ENCODE results near the gene SLC16A3.

The SLC16A3 gene

GRCh38 chr17:82240506-82241182 is 11.8 kb downstream of the SLC16A3 start:
- TF ChIP-seq GLIS2 (tag by site-specific recombination; IDR thresholded peaks at IDR 0.05) = 0 out of 2 replicates have a peak, but pooled peaks have one; percentile 42
- no peak for TF ChIP-seq ZNF830 (tag by site-specific recombination; IDR thresholded peaks at IDR 0.05; ENCODE audit: low read depth)
- peak; percentile 64 for TF ChIP-seq EGR2 (tag by site-specific recombination; IDR thresholded peaks at IDR 0.05; ENCODE audit: low read depth)
- TF ChIP-seq ZFHX2 (tag by site-specific recombination; conservative IDR thresholded peaks at IDR 0.05) = peak; percentile 84
- no peak overlapping the region for H3K4me3 ChIP-seq (ENCODE audit: low read depth, low read length)
- H3K9me3 ChIP-seq (ENCODE audit: control insufficient read depth, insufficient read depth, low read depth, low read length) = no peaks in the 10 kb centered on the region
- peak overlapping the region; percentile 34; the same call in 1 of the 2 replicates for H3K27ac ChIP-seq (ENCODE audit: extremely low read depth, low read depth, low read length)
- POLR2A ChIA-PET = interaction anchor here (1.0 to 2.5 kb wide), 4 partner anchors 17 to 52 kb away, joined by 4 to 16 read pairs (median 6); partner anchors contain the start of gene CSNK1D
- peaks cover 15% of the 10 kb centered on the region for H3K4me1 ChIP-seq (ENCODE audit: control insufficient read depth, insufficient read depth, low read length)
- peaks cover 9 to 62% of the 10 kb centered on the region in 2 experiments; a peak in 2 of 3 replicates for H3K36me3 ChIP-seq (ENCODE audit: control insufficient read depth in 2 of 2, insufficient read depth in 1 of 2, low read length in 2 of 2)
- CTCF ChIA-PET = interaction anchor here (0.6 to 2.1 kb wide), 3 partner anchors 80 to 110 kb away, joined by 3 to 10 read pairs (median 3); no protein-coding TSS in a partner anchor

- Histone ChIP-seq H3K36me3 (ENCODE audit: control insufficient read depth in 2 of 2, insufficient read depth in 1 of 2, low read length in 2 of 2) (peaks cover 9 to 69% of the 10 kb centered on the region in 2 experiments; a peak in 2 of 3 replicates), H3K4me3 (ENCODE audit: low read depth, low read length) (no peak overlapping the region), H3K4me1 (ENCODE audit: control insufficient read depth, insufficient read depth, low read length) (peaks cover 12% of the 10 kb centered on the region), H3K9me3 (ENCODE audit: control insufficient read depth, insufficient read depth, low read depth, low read length) (no peaks in the 10 kb centered on the region), H3K27ac (ENCODE audit: extremely low read depth, low read depth, low read length) (peak overlapping the region; percentile 63; the same call in 1 of the 2 replicates)
- POLR2A ChIA-PET = interaction anchor here (0.8 to 2.5 kb wide), 5 partner anchors 17 to 204 kb away, joined by 3 to 16 read pairs (median 6); partner anchors contain the start of genes CSNK1D and DCXR
- CTCF ChIA-PET = interaction anchor here (0.6 to 1.9 kb wide), 6 partner anchors 11 to 183 kb away, joined by 3 to 9 read pairs (median 5); no protein-coding TSS in a partner anchor
- peak; percentile 71 for TF ChIP-seq PRDM10 (tag by site-specific recombination; IDR thresholded peaks at IDR 0.05)
- TF ChIP-seq GLIS2 (tag by site-specific recombination; IDR thresholded peaks at IDR 0.05) = peak; percentile 71
- peak; percentile 57 for TF ChIP-seq GLIS1 (tag by site-specific recombination; IDR thresholded peaks at IDR 0.05)
- no peak for TF ChIP-seq ZNF645 (tag by site-specific recombination; IDR thresholded peaks at IDR 0.05)
- TF ChIP-seq, protein P1, sequence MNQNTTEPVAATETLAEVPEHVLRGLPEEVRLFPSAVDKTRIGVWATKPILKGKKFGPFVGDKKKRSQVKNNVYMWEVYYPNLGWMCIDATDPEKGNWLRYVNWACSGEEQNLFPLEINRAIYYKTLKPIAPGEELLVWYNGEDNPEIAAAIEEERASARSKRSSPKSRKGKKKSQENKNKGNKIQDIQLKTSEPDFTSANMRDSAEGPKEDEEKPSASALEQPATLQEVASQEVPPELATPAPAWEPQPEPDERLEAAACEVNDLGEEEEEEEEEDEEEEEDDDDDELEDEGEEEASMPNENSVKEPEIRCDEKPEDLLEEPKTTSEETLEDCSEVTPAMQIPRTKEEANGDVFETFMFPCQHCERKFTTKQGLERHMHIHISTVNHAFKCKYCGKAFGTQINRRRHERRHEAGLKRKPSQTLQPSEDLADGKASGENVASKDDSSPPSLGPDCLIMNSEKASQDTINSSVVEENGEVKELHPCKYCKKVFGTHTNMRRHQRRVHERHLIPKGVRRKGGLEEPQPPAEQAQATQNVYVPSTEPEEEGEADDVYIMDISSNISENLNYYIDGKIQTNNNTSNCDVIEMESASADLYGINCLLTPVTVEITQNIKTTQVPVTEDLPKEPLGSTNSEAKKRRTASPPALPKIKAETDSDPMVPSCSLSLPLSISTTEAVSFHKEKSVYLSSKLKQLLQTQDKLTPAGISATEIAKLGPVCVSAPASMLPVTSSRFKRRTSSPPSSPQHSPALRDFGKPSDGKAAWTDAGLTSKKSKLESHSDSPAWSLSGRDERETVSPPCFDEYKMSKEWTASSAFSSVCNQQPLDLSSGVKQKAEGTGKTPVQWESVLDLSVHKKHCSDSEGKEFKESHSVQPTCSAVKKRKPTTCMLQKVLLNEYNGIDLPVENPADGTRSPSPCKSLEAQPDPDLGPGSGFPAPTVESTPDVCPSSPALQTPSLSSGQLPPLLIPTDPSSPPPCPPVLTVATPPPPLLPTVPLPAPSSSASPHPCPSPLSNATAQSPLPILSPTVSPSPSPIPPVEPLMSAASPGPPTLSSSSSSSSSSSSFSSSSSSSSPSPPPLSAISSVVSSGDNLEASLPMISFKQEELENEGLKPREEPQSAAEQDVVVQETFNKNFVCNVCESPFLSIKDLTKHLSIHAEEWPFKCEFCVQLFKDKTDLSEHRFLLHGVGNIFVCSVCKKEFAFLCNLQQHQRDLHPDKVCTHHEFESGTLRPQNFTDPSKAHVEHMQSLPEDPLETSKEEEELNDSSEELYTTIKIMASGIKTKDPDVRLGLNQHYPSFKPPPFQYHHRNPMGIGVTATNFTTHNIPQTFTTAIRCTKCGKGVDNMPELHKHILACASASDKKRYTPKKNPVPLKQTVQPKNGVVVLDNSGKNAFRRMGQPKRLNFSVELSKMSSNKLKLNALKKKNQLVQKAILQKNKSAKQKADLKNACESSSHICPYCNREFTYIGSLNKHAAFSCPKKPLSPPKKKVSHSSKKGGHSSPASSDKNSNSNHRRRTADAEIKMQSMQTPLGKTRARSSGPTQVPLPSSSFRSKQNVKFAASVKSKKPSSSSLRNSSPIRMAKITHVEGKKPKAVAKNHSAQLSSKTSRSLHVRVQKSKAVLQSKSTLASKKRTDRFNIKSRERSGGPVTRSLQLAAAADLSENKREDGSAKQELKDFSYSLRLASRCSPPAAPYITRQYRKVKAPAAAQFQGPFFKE (tag by site-specific recombination; IDR thresholded peaks at IDR 0.05; ENCODE audit: borderline replicate concordance) = no peak
- TF ChIP-seq ZNF777 (tag by site-specific recombination; IDR thresholded peaks at IDR 0.05; ENCODE audit: borderline replicate concordance) = no peak
- TF ChIP-seq, protein P2, sequence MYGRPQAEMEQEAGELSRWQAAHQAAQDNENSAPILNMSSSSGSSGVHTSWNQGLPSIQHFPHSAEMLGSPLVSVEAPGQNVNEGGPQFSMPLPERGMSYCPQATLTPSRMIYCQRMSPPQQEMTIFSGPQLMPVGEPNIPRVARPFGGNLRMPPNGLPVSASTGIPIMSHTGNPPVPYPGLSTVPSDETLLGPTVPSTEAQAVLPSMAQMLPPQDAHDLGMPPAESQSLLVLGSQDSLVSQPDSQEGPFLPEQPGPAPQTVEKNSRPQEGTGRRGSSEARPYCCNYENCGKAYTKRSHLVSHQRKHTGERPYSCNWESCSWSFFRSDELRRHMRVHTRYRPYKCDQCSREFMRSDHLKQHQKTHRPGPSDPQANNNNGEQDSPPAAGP (tag by site-specific recombination; IDR thresholded peaks at IDR 0.05) = no peak
- peak; percentile 82 for TF ChIP-seq ZNF600 (tag by site-specific recombination; IDR thresholded peaks at IDR 0.05)
- no peak for TF ChIP-seq ZNF654 (tag by site-specific recombination; IDR thresholded peaks at IDR 0.05; ENCODE audit: low read depth)
- TF ChIP-seq, protein P3, sequence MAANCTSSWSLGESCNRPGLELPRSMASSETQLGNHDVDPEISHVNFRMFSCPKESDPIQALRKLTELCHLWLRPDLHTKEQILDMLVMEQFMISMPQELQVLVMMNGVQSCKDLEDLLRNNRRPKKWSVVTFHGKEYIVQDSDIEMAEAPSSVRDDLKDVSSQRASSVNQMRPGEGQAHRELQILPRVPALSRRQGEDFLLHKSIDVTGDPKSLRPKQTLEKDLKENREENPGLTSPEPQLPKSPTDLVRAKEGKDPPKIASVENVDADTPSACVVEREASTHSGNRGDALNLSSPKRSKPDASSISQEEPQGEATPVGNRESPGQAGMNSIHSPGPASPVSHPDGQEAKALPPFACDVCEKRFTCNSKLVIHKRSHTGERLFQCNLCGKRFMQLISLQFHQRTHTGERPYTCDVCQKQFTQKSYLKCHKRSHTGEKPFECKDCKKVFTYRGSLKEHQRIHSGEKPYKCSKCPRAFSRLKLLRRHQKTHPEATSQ (tag by site-specific recombination; IDR thresholded peaks at IDR 0.05) = no peak
- TF ChIP-seq ZNF146 (tag by site-specific recombination; IDR thresholded peaks at IDR 0.05) = no peak
- no peak for TF ChIP-seq ZNF621 (tag by site-specific recombination; IDR thresholded peaks at IDR 0.05)
- TF ChIP-seq ZNF791 (tag by site-specific recombination; IDR thresholded peaks at IDR 0.05) = no peak
Observed at GRCh38 chr17:82241183-82241925, 12.5 kb downstream of the SLC16A3 start.

Measured in HEK293 (cell line).